Ovary (tissue), 3 donors: ENCODE data around the gene ZFAND2A.

Experiments
- EP300 ChIP-seq: sonication (generic); formaldehyde crosslinking; IDR thresholded peaks from one replicate; pipeline ENCODE4 v1.6.1; 2017; ENCODE audit warnings: antibody characterized with exemption
- POLR2A ChIP-seq: fragments of 450-650 bp; IDR thresholded peaks from one replicate; pipeline ENCODE4 v1.6.1; 2017; ENCODE audit warnings: antibody characterized with exemption, mild to moderate bottlenecking, moderate library complexity
- TF ChIP-seq, protein P1 (sequence below), 3 donors: fragments of 450-650 bp in 2 of 3; fragments of 200-600 bp in 1 of 3; IDR thresholded peaks; one replicate each; pipeline versions ENCODE4 v1.5.1 to v1.8.0; 2016 to 2022; ENCODE audit warnings: antibody characterized with exemption in 3 of 3, mild to moderate bottlenecking in 1 of 3
- donor health status: DM: no; HTN: no; CAD: no.

GRCh38 chr7:1169409-1170368, 9.7 kb upstream of the ZFAND2A start:
- TF ChIP-seq EP300 = no peak
- no peak for TF ChIP-seq POLR2A
- TF ChIP-seq, protein P1, sequence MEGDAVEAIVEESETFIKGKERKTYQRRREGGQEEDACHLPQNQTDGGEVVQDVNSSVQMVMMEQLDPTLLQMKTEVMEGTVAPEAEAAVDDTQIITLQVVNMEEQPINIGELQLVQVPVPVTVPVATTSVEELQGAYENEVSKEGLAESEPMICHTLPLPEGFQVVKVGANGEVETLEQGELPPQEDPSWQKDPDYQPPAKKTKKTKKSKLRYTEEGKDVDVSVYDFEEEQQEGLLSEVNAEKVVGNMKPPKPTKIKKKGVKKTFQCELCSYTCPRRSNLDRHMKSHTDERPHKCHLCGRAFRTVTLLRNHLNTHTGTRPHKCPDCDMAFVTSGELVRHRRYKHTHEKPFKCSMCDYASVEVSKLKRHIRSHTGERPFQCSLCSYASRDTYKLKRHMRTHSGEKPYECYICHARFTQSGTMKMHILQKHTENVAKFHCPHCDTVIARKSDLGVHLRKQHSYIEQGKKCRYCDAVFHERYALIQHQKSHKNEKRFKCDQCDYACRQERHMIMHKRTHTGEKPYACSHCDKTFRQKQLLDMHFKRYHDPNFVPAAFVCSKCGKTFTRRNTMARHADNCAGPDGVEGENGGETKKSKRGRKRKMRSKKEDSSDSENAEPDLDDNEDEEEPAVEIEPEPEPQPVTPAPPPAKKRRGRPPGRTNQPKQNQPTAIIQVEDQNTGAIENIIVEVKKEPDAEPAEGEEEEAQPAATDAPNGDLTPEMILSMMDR (IDR thresholded peaks at IDR 0.05) = peak; percentile 31 to 73 (median 66)
